GM18858 (cell line): ENCODE measurements around the gene MBLAC1.

Experiments used
- ATAC-seq: cut with Tn5 transposase; IDR thresholded peaks from one replicate; pipeline ENCODE4 v1.9.1; 2021; ENCODE audit not compliant: unreplicated experiment

Gene MBLAC1

GRCh38 chr7:100170101-100170897 is 43.5 kb downstream of the MBLAC1 start:
- ATAC-seq = no peak

GRCh38 chr7:100171087-100171681 is 44.4 kb downstream of the MBLAC1 start:
- no peak for ATAC-seq

GRCh38 chr7:100171840-100172239 is 45.1 kb downstream of the MBLAC1 start:
- no peak for ATAC-seq

DNA sequence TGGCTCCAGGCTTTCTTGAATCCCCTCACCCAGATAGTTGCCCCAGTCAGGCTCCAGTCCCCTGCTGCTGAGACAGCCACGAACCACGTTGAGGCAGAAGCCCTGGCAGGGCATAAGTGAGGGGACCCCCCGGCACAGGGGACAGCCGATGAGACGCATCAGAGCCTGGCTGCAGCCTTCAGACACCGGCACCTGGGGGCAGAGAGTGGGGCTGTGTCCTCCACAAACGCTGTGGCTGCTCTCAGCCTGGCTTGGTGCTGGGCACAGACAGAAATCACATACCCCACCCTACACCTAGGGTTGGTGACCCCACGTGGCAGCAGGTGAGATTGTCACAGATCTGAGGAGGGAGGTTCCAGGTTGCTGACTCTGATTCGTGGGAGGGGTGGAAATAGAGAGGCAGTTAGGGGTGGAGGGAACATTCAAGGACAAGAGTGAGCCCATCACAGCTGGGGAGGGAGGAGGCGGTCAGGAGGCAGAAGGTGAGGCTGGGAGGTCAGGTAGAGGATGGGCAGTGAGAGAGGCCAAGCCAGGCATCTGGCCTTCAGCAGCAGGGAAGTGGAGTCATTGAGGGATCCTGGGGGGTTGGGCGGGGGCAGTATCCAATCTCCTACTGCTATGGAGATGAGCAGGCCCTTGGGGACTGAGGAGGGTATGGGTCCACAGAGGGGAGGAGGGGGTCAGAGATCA is 47.2 kb downstream of the MBLAC1 start:
- ATAC-seq = no peak

- ATAC-seq = no peak
Observed at GRCh38 chr7:100174582-100174981, 47.8 kb downstream of the MBLAC1 start.

GRCh38 chr7:100175296-100175935 is 48.6 kb downstream of the MBLAC1 start:
- no peak for ATAC-seq

DNA sequence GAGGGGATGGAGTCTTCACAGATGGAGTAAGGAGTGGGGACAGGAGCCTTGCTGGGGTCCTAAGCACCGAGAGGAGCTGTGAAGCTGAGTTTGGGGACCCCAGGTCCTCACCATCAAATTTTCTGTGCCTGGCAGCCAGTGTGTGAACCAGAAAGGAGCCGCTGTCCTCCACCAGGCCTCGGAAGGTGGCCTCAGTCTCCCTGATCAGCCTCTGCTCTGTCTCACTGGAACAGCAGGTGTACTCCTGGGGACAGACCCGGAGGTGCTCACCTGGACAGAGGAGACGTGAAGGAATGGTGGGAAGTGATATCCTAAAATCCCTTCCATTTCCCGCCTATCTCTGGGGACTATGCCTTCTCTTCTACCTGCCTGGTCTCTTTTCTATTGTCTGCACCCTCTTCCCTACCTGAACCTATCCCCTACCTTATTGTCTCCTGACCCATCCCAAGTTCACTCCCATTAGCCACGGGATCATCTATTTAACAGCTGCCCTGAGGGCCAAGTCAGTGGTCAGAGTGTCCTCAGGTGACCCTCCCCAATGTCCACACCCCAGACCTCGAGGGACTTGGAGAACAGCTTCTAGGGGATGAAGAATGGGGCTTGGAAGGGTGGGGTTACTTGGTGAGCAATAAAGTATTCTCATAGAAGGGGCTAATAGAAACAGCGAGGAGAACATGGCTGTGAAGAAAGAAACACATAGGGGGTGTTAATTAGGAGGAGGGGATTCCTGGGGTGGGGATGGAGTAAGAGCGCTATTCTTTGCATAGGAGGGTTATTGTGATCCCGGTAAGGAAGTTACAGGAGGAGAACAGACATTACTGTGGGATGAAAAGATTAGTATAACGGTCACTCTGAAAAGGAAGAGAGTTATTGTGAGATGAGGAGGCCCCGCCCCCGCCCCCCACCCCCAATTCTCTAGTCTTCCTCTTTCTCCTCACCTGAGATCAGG is 49.6 kb downstream of the MBLAC1 start:
- ATAC-seq = no peak

DNA sequence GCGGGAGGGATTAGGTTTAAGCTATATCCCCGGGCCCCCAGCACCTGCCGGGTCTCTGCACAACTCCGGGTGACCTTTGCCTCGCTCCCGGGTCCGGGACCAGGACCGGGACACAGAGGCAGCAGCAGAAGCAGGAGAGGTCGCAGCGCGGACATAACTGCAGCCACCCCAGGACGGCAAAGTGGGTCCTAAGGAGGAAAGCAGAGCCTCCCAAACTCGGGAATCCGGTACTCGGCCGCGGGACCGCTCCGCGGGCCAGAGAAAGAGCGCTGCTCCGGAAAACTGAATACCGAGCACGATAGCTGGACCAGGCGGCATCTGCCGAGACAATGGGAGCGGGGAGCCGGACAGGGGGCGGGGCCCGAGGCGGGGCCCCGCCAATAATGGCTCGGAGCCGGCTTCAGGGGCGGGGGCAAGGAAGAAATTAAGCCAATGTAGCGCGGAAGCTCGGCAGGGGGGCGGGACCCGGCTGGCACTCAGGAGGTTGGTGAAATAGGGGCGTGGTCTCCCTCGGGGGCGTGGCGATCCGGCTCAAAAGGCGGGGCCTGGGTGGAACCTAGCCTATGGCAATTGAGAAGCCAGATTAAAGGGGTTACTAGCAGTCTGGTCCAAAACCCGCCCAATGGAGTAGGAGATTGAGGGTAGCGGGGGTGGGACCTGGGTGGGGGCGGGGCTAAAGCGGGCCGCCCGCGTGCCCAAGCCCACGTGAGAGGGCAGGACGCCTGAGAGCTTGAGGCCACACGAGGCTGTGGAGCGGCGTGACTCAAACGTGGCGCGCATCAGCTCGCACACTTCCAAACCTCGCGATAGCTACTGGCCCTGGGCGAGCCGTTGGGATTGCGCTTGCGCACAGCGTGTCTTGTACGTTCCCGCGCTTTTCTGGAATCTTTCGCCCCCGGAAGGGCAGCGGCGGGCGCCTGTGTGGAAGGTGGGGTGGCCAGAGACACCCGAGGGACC is 50.6 kb downstream of the MBLAC1 start, which contains the start of the genes GPC2 and STAG3:
Gene GPC2 (minus strand): TSS at position 337 of the 957 bp plus-strand sequence. CDS start 182 bp downstream, at position 155.
Gene STAG3 (plus strand): TSS at position 874 of the 957 bp plus-strand sequence. CDS start 2,639 bp downstream, outside the sequence.
- ATAC-seq = peak; percentile 57
